ENCODE measurements around the gene ARL10.

ARL10 gene

GRCh38 chr5:176365351-176366231 is at the start of gene ARL10:
TSS of gene ARL10 (plus strand) at chr5:176365487. CDS start at chr5:176365564, 77 bp downstream.
- in situ Hi-C loops (cut with MboI; ENCODE audit: low sequenced_read_pairs) = no loop called here

- in situ Hi-C loops (cut with MboI; ENCODE audit: low sequenced_read_pairs) = no loop called here
Measured at GRCh38 chr5:176317534-176318374, 47.5 kb upstream of the ARL10 start.

- in situ Hi-C loops (cut with MboI; ENCODE audit: low sequenced_read_pairs) = no loop called here
Measured at GRCh38 chr5:176319827-176320554, 45.3 kb upstream of the ARL10 start.

GRCh38 chr5:176320577-176320976 is 44.7 kb upstream of the ARL10 start:
- in situ Hi-C loops (cut with MboI; ENCODE audit: low sequenced_read_pairs) = no loop called here

GRCh38 chr5:176334031-176334770 is 31.1 kb upstream of the ARL10 start:
- in situ Hi-C loops (cut with MboI; ENCODE audit: low sequenced_read_pairs) = no loop called here

GRCh38 chr5:176337913-176338312 is 27.4 kb upstream of the ARL10 start:
- in situ Hi-C loops (cut with MboI; ENCODE audit: low sequenced_read_pairs) = no loop called here

- in situ Hi-C loops (cut with MboI; ENCODE audit: low sequenced_read_pairs) = no loop called here
Measured at GRCh38 chr5:176339304-176339703, 26.0 kb upstream of the ARL10 start.

- in situ Hi-C loops (cut with MboI; ENCODE audit: low sequenced_read_pairs) = no loop called here
Measured at GRCh38 chr5:176341325-176342157, 23.7 kb upstream of the ARL10 start.

GRCh38 chr5:176342158-176342483 is 23.2 kb upstream of the ARL10 start:
- in situ Hi-C loops (cut with MboI; ENCODE audit: low sequenced_read_pairs) = no loop called here

GRCh38 chr5:176342766-176343458 is 22.4 kb upstream of the ARL10 start:
- in situ Hi-C loops (cut with MboI; ENCODE audit: low sequenced_read_pairs) = no loop called here

- in situ Hi-C loops (cut with MboI; ENCODE audit: low sequenced_read_pairs) = no loop called here
Measured at GRCh38 chr5:176350416-176350815, 14.9 kb upstream of the ARL10 start.

GRCh38 chr5:176352116-176352878 is 13.0 kb upstream of the ARL10 start:
- in situ Hi-C loops (cut with MboI; ENCODE audit: low sequenced_read_pairs) = no loop called here

GRCh38 chr5:176353533-176353932 is 11.8 kb upstream of the ARL10 start:
- in situ Hi-C loops (cut with MboI; ENCODE audit: low sequenced_read_pairs) = no loop called here

- in situ Hi-C loops (cut with MboI; ENCODE audit: low sequenced_read_pairs) = no loop called here
Measured at GRCh38 chr5:176355400-176356178, 9.7 kb upstream of the ARL10 start.

- in situ Hi-C loops (cut with MboI; ENCODE audit: low sequenced_read_pairs) = no loop called here
Measured at GRCh38 chr5:176356179-176356566, 9.1 kb upstream of the ARL10 start.

- in situ Hi-C loops (cut with MboI; ENCODE audit: low sequenced_read_pairs) = no loop called here
Measured at GRCh38 chr5:176359658-176360057, 5.6 kb upstream of the ARL10 start.

GRCh38 chr5:176360894-176361436 is 4.3 kb upstream of the ARL10 start:
- in situ Hi-C loops (cut with MboI; ENCODE audit: low sequenced_read_pairs) = no loop called here
